ENCODE measurements around the gene DRC3. TPM values are rescaled to one million over a fixed set of nuclear protein-coding genes. Genes with fewer than 3 reads are reported as not detected.

Gene DRC3
- total RNA-seq, 1 donor from 2014 or later = 0.74 TPM

- H3K4me3 ChIP-seq = no peak overlapping the region
- peak overlapping the region; percentile 53 for H3K27ac ChIP-seq
- intact Hi-C loops (cut with DNase I) = no loop called here
- no peaks in the 10 kb centered on the region for H3K9me3 ChIP-seq
- no peak for DNase-seq (ENCODE audit: extremely low spot score in 2 of 2)
- H3K36me3 ChIP-seq = no peaks in the 10 kb centered on the region
- TF ChIP-seq, protein P1, sequence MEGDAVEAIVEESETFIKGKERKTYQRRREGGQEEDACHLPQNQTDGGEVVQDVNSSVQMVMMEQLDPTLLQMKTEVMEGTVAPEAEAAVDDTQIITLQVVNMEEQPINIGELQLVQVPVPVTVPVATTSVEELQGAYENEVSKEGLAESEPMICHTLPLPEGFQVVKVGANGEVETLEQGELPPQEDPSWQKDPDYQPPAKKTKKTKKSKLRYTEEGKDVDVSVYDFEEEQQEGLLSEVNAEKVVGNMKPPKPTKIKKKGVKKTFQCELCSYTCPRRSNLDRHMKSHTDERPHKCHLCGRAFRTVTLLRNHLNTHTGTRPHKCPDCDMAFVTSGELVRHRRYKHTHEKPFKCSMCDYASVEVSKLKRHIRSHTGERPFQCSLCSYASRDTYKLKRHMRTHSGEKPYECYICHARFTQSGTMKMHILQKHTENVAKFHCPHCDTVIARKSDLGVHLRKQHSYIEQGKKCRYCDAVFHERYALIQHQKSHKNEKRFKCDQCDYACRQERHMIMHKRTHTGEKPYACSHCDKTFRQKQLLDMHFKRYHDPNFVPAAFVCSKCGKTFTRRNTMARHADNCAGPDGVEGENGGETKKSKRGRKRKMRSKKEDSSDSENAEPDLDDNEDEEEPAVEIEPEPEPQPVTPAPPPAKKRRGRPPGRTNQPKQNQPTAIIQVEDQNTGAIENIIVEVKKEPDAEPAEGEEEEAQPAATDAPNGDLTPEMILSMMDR (IDR thresholded peaks at IDR 0.05) = no peak
- no peak for TF ChIP-seq POLR2AphosphoS5 (IDR thresholded peaks at IDR 0.05; ENCODE audit: insufficient read depth in 1 of 2, low read depth in 1 of 2)
- no peak for TF ChIP-seq POLR2A (IDR thresholded peaks at IDR 0.05)
- H3K27me3 ChIP-seq = no peaks in the 10 kb centered on the region
- H3K4me1 ChIP-seq = peaks cover 91% of the 10 kb centered on the region
Observed at GRCh38 chr17:17940441-17940911, 32.2 kb upstream of the DRC3 start.

DNA sequence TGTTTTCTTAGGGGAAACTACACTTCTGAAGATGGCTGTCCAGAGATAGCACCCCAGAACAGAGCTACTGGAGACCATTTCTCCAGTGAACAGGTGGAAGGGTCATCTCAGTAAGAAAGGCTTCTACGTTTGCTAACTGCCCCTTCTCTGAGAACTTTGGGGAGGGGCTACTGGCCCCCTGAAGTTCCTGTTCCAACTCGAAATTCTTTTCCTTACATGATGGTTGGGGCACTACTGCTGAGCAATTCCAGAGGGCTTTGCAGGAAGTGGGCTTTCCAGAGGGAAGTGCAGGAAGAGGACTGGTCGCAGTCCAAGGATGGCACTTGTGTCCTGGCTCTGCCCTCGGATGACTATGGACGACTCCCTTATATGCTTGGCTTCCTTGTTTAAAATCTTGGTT is 31.6 kb upstream of the DRC3 start:
- no peaks in the 10 kb centered on the region for H3K9me3 ChIP-seq
- no peaks in the 10 kb centered on the region for H3K27me3 ChIP-seq
- TF ChIP-seq POLR2AphosphoS5 (IDR thresholded peaks at IDR 0.05; ENCODE audit: insufficient read depth in 1 of 2, low read depth in 1 of 2) = no peak
- TF ChIP-seq POLR2A (IDR thresholded peaks at IDR 0.05) = no peak
- TF ChIP-seq, protein P1 (IDR thresholded peaks at IDR 0.05) = no peak
- intact Hi-C loops (cut with DNase I) = no loop called here
- H3K27ac ChIP-seq = peak overlapping the region; percentile 53
- H3K36me3 ChIP-seq = no peaks in the 10 kb centered on the region
- peaks cover 85% of the 10 kb centered on the region for H3K4me1 ChIP-seq
- DNase-seq (ENCODE audit: extremely low spot score in 2 of 2) = no peak
- H3K4me3 ChIP-seq = no peak overlapping the region

- peaks cover 67% of the 10 kb centered on the region for H3K4me1 ChIP-seq
- no peak overlapping the region for H3K4me3 ChIP-seq
- no peaks in the 10 kb centered on the region for H3K27me3 ChIP-seq
- intact Hi-C loops (cut with DNase I) = no loop called here
- no peaks in the 10 kb centered on the region for H3K36me3 ChIP-seq
- H3K27ac ChIP-seq = peak overlapping the region; percentile 51
- no peak for TF ChIP-seq POLR2AphosphoS5 (IDR thresholded peaks at IDR 0.05; ENCODE audit: insufficient read depth in 1 of 2, low read depth in 1 of 2)
- TF ChIP-seq, protein P1 (IDR thresholded peaks at IDR 0.05) = no peak
- no peak for TF ChIP-seq POLR2A (IDR thresholded peaks at IDR 0.05)
- DNase-seq (ENCODE audit: extremely low spot score in 2 of 2) = no peak
- no peaks in the 10 kb centered on the region for H3K9me3 ChIP-seq
Observed at GRCh38 chr17:17942846-17943245, 29.8 kb upstream of the DRC3 start.

GRCh38 chr17:17943281-17943984 is 29.2 kb upstream of the DRC3 start:
- TF ChIP-seq, protein P1 (IDR thresholded peaks at IDR 0.05) = no peak
- TF ChIP-seq POLR2A (IDR thresholded peaks at IDR 0.05) = no peak
- no peaks in the 10 kb centered on the region for H3K27me3 ChIP-seq
- H3K27ac ChIP-seq = peak overlapping the region; percentile 48
- intact Hi-C loops (cut with DNase I) = no loop called here
- no peak overlapping the region for H3K4me3 ChIP-seq
- peaks cover 68% of the 10 kb centered on the region for H3K4me1 ChIP-seq
- no peaks in the 10 kb centered on the region for H3K36me3 ChIP-seq
- no peak for DNase-seq (ENCODE audit: extremely low spot score in 2 of 2)
- H3K9me3 ChIP-seq = no peaks in the 10 kb centered on the region

DNA sequence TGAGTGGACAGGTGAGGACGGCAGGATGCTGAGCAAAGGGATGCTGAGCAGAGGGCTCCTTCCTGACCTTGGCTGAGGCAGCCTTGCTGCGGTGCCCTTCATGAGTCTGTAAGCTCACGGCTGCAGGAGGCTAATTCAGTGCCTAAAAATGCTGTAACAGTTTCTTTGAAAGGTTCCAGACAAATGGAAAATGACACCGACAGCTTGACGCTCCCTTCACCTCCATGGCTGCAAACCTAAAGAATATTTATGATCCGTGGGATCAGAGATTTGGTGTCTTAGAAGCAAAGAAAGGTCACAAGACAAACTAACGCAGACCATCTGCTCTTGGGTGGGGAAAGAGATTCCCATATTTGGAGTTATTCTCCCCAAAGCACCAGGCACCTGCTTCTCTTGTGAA is 28.4 kb upstream of the DRC3 start:
- TF ChIP-seq POLR2AphosphoS5 (IDR thresholded peaks at IDR 0.05; ENCODE audit: insufficient read depth in 1 of 2, low read depth in 1 of 2) (no peak), POLR2A (IDR thresholded peaks at IDR 0.05) (no peak)
- intact Hi-C loops (cut with DNase I) = no loop called here
- no peak overlapping the region for H3K4me3 ChIP-seq
- no peak for DNase-seq (ENCODE audit: extremely low spot score in 2 of 2)
- no peaks in the 10 kb centered on the region for H3K36me3 ChIP-seq
- no peaks in the 10 kb centered on the region for H3K9me3 ChIP-seq
- H3K27me3 ChIP-seq = no peaks in the 10 kb centered on the region
- H3K4me1 ChIP-seq = peaks cover 65% of the 10 kb centered on the region
- H3K27ac ChIP-seq = peak overlapping the region; percentile 33

Measured in vagina (tissue), 2 donors.